Stimulated activated CD4-positive, alpha-beta T cell treated with anti-CD3 and anti-CD28 coated beads, Interleukin-2, amount 100 ng/mL, for 48 hours (primary cell): ENCODE measurements around the gene ACER1.
"Not testable (repeated sequence)": the region's sequence is repeated elsewhere in the genome, so short reads cannot be mapped to it uniquely, and the experiment has no call there.

Experiments used
- DNase-seq, 2 donors: peaks; one replicate each; pipeline ENCODE4 v3.0.0-alpha.2; 2020

ACER1 gene, protein sequence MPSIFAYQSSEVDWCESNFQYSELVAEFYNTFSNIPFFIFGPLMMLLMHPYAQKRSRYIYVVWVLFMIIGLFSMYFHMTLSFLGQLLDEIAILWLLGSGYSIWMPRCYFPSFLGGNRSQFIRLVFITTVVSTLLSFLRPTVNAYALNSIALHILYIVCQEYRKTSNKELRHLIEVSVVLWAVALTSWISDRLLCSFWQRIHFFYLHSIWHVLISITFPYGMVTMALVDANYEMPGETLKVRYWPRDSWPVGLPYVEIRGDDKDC

DNA sequence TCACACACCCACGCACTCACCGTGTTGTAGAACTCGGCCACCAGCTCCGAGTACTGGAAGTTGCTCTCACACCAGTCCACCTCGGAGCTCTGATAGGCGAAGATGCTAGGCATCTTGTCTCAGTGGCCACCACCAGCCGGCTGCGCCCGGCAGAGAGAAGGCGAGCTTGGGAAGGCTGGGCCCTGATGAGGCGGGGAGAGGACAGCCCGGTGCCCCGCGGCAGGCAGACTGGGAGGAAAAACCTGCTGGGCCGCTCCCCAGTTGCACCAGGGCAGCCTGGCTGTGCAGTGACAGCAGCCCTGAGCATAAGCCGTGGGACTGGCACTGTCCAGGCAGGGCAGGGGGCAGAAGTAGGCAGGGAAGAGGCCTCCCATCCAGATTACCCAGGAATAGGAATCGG, at the start of gene ACER1:
ACER1 (minus strand) TSS at position 174 of the 400 bp plus-strand sequence; CDS start at position 113, 61 bp downstream.
- DNase-seq = no peak

DNA sequence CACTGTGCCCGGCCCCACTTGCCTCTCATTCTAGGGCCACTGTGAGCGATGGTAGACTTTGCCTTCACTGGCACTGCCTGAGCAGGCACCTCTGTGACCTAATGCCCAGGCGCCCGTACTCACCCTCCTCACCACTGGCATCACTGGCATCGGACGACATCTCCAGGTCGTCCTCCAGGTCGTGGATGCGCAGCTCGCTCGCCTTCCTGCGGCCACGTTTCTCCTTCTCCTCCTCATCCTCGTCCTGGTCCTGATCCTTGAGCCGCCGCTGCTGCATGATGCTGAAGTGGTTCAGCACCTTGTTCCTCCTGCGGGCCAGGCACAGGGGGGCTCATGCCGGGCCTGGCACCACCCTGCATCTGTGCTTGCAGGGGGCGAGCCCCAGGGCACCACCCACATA, 49.8 kb upstream of the ACER1 start:
- DNase-seq = no peak

DNA sequence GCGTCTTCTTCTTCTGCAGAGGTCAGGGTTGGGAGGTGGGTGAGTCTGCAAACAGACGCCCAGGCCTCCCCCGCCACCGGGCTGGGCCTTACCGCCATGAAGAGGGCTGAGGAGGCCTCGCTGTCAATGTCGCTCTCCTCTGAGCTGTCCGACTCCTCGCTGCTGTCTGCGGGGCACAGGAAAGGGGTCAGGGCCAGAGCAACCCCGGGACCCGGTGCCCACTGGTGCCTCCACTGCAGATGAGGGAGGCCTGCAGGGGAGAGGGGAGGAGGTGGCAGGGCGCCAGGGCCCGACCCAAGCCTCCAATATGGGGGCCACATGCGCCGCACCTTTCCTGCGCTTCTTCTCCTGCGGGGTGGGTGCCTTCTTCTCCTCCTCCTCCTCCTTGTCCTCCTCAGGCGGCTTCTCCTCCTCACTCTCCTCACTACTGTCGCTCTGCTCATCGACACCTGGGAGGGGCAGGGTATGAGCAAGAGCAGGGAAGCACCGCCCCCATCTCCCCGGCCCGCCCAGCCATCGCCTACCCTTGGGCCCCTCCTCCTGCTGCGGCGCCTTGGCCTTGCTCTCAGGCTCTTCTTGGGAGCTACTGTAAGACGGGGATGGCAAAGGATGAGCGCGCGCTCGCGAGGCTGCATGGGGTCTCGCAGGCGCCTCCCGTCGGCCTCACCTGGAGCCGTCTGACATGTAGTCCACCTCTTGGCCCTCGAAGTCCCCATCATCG, 47.8 kb upstream of the ACER1 start:
- no peak for DNase-seq

DNA sequence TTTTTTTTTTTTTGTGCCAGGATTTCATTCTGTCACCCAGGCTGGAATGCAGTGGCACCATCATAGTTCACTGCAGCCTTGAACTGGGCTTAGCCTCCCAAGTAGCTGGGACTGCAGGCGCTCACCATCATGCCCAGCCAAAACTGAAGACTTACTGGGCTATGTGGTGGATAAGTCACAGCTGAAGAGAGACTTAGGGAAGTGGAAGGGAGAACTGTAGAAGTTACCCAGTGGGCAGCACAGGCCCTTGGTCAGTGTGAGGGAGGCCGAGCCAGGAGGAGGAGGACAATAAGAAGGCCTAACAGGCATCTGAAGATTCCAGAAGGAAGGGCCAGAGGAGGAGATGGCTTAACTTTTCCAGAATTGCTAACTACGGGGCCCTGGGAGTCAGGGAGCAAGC, 46.3 kb upstream of the ACER1 start:
- no peak for DNase-seq

DNA sequence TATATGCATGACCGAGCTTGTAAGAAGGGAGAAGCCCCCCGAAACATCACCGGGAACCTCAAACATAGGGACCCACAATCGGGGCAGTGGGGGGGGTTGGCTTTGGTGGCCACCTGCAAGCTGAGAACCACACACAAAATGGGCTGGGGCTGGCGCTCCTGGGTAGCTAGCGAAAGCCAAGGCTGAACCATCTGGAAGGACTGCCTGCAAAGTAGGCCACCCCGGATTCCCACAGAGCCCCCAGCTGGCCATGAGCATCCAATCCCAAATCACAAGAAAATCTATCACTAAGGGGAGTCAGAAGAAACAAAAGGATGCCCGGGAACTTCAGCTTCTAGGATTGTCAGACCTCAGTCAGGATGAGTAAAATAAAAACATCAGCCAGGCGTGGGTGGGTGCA, 45.1 kb upstream of the ACER1 start:
- DNase-seq = no peak

DNA sequence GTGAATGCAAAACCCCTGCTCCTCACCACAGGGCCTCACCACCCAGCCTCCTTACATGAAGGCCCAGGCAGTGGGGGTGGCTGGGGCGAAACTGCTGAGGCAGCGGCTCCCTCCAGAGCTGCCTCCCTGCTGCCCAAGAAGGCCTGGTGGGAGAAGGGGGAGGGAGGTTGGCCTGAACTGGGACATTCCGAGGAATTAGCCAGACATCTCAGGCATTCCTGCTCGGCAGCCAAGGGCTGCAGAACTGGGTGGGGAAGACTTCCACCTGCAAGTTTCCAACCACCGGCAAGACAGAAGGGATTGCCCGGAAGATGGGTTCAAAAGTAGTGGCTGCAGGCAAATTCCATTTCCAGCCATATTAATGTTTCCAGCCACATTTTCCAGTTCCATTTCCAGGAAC, 44.6 kb upstream of the ACER1 start:
- DNase-seq = no peak

DNA sequence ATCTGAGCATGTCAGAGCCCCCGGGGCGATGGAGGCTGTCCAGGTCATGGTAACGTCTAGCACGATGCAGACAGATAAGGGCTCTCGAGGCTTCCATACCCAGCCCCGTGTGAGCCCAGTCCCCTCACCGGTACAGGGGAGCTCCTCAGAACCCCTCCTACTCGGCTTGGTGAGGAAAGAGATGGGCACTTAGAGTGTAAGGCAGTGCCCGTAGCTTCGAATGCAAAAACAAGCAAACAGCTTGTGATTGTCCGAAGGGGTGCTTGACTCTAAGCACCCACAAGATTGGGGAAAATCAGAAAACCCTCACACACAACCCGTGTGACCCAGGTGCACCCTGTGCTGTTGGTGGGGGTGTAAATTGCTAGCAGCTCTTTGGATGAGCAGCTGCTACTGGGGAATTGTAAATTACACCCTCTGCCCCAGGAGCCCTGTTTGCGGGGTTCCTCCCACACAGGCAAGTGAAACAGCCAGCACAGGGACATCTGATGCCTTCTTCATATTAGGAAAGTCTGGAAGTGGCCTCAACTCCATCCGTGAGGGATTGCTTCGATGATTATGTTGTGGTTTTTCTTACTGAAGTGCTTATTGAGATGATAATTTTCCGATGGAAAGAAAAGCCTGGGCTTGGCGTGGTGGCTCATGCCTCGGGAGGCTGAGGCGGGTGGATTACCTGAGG, 43.2 kb upstream of the ACER1 start:
- no peak for DNase-seq

DNA sequence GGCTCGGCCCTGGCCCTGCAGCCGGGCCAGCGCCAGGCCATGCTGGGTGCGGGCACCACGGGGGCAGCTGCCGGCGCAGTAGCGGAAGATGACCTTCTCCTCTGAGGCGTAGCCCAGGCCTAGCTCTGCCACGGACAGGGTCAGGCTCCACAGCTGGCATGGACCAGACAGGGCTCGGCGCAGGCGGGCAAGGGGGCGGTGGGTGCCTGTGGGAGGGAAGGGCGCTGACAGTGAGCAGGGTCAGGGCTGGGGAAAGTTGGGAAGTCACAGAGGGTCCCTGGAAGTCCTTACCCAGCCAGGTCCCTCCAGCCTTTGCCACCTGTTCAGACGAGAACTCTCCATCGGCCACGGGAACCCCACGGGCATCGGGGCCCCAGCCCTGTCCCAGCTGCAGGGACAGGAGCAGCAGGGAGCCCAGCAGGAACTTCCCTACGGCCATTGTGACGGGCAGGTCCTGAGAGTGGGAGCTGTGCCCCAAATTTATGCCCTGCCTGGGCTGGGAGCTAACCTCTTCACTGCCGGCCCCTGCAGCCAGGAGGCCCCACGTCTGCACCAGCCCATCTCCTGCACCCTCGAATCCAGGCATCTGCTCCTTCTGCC, 42.1 kb upstream of the ACER1 start, which contains the start of gene PSPN:
PSPN (minus strand) TSS at position 523 of the 600 bp plus-strand sequence; CDS start at position 439, 84 bp downstream.
- DNase-seq = no peak

DNA sequence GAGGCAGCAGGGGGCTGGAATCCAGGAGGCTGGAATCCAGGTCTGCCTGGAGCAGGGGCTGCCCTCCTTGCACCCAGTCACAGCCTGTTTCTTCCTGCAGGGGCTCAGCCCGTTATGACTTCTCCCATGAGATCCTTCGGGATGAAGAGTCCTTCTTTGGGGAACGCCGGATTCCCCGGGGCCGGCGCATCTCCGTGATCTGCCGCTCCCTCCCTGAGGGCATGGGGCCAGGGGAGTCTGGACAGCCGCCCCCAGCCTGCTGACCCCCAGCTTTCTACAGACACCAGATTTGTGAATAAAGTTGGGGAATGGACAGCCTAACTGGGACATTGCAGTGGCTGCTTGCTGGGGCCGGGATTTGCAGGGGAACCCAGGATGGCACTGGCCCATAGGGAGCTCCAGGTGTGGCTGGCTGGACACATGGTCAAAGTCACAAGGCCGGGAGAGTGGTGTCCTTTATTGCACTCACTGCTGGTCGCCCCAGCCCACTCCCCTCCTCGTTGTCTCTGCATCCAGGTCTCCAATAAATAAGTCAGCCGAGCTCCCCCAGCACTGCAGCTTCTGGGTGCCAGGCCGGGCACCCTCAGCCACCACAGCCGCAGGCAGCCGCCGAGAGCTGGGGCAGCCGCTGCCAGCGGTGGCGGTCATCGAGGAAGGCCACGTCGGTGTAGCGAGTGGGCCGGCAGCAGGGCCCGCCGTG, 41.4 kb upstream of the ACER1 start:
- no peak for DNase-seq

DNA sequence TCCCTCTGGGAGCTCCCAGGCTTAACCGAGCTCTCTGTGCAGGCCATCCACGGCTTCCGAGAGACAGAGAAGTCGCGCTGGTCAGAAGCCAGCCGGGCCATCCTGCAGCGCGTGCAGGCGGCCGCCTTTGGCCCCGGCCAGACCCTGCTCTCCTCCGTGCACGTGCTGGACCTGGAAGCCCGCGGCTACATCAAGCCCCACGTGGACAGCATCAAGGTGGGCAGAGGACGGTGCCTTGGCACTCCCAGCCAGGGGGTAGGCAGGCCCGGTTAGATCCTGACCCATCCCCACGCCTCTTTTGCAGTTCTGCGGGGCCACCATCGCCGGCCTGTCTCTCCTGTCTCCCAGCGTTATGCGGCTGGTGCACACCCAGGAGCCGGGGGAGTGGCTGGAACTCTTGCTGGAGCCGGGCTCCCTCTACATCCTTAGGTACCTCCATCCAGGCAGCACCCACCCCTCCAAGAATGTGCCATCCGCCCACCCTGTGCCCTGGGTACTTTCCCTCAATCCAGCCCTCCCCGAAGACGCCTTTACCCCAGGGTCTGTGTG, 40.8 kb upstream of the ACER1 start:
- DNase-seq = no peak

DNA sequence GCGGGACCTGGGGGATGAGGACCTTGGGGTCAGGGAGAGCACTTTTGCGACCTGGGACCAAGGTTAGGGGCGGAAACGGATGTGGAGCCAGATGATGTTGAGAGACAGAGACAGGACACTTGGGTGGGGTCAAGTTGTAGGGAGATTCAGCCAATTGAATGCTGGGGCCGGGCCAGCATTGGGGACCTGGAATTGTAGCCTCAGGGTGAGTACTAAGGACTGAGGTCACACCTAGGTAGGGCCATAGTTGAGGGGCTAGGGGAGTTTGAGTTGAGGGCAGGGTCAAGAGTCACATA, 40.3 kb upstream of the ACER1 start:
- no peak for DNase-seq

DNA sequence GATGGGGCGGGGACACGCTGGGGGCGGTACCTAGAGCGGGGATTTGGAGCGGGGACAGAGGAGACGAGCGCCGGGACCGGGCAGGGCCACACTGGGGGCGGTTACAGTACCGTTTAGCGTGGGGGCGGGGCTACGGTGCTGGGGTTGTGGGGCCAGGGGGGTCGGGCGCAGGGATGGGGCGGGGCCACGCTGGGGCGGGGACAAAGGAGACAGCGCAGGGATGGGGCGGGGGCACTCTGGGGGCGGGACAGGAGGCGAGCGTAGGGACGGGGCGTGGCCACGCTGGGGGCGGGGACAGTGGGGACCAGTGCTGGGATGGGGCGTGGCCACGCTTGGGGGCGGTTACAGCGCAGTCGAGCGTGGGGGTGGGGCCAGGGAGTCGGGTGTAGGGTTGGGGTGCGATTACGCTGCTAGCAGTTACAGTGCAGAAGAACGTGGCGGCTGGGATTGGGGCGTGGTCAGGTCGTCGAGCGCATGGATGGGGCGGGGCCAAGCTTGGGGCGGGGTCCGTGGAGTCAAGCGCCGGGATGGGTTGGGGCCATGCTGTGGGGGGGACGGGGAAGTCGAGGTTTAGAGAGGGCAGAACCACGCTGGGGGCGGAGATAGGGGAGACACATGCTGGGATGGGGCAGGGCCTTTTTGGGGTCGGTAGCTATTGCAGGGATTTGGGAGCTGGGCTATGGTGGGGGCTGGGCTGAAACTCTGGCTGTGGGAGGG, 39.8 kb upstream of the ACER1 start:
- peak; percentile 99 to 100 for DNase-seq

DNA sequence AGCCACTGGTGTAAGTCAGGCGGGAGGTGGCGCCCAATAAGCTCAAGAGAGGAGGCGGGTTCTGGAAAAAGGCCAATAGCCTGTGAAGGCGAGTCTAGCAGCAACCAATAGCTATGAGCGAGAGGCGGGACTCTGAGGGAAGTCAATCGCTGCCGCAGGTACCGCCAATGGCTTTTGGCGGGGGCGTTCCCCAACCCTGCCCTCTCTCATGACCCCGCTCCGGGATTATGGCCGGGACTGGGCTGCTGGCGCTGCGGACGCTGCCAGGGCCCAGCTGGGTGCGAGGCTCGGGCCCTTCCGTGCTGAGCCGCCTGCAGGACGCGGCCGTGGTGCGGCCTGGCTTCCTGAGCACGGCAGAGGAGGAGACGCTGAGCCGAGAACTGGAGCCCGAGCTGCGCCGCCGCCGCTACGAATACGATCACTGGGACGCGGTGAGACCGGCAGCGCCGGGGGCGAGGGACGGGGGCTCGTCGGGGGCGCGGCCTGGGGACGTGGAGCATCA, 39.2 kb upstream of the ACER1 start, which contains the start of gene ALKBH7:
ALKBH7 (plus strand) TSS at position 201 of the 502 bp plus-strand sequence; CDS start at position 228, 27 bp downstream.
- DNase-seq = peak; percentile 91 to 92

DNA sequence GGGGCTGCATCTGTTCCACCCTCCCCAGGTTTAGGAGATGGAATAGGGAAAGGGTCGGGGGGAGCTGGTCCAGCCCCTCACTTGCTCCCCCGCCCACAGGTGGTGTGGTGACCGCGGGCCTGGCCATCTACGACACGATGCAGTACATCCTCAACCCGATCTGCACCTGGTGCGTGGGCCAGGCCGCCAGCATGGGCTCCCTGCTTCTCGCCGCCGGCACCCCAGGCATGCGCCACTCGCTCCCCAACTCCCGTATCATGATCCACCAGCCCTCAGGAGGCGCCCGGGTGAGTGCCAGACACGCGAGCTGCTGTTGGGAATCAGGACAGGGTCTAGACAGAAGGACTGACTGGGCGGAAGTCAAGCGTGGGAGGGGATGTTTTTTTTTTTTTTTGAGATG, 30.9 kb upstream of the ACER1 start:
- DNase-seq = no peak

DNA sequence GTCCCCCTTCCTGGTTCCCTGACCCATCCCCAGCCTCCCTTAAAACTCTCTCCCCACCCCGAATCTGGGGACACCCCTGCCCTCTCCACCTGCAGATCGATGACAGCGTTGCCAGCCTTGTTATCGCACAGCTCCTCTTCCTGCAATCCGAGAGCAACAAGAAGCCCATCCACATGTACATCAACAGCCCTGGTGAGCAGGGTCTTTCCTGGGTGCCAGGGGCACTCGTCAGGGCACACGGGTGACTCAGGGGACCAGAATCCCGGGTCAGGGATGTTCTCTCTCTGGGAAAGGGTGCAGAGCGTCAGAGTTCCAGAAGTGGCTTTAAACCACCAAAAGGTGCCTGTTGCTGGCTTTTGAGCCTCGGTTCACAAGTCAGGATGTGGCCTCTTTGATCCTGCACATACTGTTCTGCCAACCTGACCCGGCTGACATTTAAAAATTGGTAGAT, 29.0 kb upstream of the ACER1 start:
- DNase-seq = peak in 1 of 2 donors; percentile 10

DNA sequence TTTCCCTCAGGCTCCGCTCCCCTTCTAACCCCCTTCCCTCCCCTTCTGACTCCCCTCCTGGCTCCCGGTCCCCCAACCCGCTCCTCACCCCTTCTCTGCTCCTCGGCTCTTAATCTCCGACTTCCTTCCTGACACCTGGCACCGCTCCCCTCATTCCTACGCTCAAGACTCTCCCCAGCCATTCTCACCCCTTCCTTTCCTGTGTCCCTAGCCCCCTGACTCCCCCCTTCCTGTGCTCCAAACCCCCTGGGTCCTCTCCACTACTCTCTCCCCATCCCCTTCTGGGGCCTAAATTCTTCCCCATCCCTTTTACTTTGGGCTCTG, 28.6 kb upstream of the ACER1 start:
- no peak for DNase-seq

DNA sequence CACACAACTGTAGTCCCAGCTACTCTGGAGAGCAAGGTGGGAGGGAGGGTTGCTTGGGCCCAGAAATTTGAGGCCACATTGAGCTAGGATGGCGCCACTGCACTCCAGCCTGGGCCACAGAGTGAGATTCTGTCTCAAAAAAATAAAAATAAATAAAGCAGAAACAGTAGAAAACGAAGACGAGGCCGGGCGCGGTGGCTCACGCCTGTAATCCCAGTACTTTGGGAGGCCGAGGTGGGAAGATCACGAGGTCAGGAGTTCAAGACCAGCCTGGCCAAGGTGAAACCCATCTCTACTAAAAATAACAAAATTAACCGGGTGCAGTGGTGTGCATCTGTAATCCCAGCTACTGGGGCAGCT, 27.4 kb upstream of the ACER1 start:
- DNase-seq = not testable (repeated sequence)

DNA sequence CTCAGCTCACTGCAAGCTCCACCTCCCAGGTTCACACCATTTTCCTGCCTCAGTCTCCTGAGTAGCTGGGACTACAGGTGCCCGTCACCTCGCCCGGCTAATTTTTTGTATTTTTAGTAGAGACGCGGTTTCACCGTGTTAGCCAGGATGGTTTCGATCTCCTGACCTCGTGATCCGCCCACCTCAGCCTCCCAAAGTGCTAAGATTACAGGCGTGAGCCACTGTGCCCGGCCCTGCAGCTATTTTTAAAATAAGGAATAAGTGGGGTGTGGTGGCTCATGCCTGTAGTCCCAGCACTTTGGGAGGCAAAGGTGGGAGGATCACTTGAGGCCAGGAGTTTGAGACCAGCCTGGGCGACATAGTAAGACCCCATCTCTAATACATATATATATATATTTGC, 27.0 kb upstream of the ACER1 start:
- DNase-seq = not testable (repeated sequence)

DNA sequence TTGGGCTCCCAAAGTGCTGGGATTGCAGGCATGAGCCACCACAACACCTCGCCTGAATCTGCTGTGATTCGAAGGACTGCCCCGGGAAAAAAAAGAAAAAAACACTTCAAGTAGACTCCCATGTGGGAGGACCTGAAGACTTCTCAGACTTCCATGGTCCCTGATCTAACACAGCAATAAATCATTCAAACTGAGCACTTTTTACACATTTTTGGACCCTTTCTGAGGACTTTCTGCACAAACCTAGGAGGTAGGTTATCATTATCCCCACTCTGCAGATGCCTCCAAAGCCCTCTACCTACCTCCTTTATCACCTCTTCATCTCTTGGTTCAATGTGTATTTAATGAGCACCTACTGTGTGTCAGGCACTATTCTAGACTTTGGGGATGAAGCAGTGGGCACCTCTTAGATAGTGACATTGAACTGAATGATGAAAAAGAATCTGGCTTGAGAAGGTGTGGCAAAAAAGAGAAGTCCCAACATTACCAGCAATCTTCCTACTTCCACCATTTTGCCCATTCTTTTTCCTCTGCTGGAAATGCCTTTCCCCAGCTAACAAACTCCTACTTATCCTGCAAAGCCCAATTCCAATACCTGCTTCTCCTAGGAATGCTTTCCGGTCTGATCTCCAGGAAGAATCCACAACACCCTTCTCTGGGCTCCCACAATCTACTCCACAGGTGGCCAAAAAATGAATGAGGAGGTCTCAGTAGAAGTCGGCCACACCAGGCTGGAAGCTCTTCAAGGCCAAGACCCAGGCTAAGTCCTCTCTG, 26.3 kb upstream of the ACER1 start:
- no peak for DNase-seq

DNA sequence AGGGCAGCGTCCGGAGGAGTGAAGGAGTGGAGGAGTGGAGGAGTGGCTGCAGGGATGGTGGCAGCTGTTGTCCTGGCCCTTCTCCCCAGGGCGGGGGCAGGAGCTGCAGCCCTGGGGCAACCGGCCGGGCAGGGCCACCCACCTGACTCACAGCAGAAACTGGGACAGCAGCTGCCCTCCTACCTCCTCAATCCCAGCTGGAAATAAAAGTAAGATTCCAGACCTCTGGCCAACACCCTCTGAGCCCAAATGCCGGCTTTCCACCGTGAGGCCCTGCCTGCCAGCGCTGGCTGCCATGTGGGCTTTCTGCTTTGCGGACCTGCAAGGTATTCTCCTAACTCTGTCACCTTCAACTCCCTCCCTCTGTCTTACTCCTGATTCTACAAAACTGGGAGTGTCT, 24.6 kb upstream of the ACER1 start:
- DNase-seq = no peak

DNA sequence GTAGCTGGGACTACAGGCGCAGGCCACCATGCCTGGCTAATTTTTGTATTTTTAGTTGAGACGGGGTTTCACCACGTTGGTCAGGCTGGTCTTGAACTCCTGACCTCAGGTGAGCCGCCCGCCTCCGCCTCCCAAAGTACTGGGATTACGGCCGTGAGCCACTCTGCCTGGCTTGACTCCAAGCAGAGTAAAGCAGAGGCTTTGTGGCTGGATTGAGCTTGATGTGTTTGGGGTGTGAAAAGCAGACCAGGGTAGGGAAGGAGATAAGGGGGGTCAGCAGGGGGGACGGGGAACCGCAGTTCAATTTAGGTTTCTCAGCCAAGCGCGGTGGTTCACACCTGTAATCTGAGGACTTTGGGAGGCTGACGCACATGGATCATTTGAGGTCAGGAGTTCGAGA, 23.8 kb upstream of the ACER1 start:
- DNase-seq = no peak
